ENCODE results near the gene INO80. TPM values are rescaled to one million over a fixed set of nuclear protein-coding genes. Genes with fewer than 3 reads are reported as not detected.

Gene INO80
- total RNA-seq, 2 donors from 2014 or later: 14.0 to 34.3 TPM

DNA sequence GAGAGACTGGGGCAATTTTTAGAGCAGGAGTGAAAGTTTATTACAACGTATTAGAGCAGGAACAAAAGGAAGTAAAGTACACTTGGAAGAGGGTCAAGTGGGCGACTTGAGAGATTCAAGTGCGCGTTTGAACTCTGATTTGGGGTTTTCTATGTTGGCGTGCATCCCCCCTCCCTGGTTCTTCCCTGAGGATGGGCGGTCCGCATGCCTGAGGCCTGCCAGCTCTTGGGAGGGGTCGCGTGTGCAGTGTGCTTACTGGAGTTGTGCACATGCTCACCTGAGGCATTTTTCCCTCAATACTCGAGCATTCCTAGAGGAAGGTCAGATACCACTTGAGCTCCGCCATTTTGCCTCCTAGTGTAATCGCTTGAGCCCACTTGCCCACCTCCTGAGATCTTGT is 173.2 kb downstream of the INO80 start:
- no peak for TF ChIP-seq POLR2A (IDR thresholded peaks at IDR 0.05)
- TF ChIP-seq, protein P1, sequence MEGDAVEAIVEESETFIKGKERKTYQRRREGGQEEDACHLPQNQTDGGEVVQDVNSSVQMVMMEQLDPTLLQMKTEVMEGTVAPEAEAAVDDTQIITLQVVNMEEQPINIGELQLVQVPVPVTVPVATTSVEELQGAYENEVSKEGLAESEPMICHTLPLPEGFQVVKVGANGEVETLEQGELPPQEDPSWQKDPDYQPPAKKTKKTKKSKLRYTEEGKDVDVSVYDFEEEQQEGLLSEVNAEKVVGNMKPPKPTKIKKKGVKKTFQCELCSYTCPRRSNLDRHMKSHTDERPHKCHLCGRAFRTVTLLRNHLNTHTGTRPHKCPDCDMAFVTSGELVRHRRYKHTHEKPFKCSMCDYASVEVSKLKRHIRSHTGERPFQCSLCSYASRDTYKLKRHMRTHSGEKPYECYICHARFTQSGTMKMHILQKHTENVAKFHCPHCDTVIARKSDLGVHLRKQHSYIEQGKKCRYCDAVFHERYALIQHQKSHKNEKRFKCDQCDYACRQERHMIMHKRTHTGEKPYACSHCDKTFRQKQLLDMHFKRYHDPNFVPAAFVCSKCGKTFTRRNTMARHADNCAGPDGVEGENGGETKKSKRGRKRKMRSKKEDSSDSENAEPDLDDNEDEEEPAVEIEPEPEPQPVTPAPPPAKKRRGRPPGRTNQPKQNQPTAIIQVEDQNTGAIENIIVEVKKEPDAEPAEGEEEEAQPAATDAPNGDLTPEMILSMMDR (IDR thresholded peaks at IDR 0.05): no peak
- WGBS, 2 donors: 60 to 68% methylated on average over 12 of the region's 12 CpGs
- ATAC-seq: no peak

DNA sequence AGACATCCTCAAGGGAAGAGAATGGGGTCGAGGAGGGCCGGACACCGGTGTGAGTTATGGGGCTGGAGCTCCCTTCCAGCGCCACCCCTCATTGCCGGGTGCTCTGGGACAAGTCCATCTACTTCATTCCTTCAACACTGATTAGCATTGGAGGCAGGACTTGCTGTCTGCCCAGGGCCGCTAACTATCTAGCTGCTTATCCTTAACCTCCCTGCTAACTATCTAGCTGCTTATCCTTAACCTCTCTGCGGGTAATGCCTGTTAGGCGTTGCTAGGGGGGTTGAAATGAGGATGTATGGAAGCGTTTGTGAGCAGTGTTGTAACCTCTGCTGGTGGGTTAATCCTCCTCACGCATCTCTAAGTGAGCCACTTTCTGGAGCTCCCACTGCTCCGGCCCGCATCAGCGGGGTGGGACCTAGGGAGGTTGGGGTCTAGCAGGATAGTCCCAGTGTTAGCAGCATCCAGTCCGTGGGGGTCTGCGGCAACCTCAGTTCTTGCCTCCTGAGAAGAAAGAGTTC is 173.7 kb downstream of the INO80 start:
- 43% methylated on average over 15 of the region's 15 CpGs for WGBS, 2 donors
- peak; percentile 4 for ATAC-seq
- H3K9me3 ChIP-seq: no peaks in the 10 kb centered on the region
- no peaks in the 10 kb centered on the region for H3K36me3 ChIP-seq (replicated peaks in 1 of 2; ENCODE audit: insufficient read depth in 1 of 2, low read depth in 2 of 2)
- peak overlapping the region in 1 of 2 donors; percentile 16 for H3K4me3 ChIP-seq
- peaks cover 27% of the 10 kb centered on the region for H3K4me1 ChIP-seq
- intact Hi-C loops (cut with DNase I): no loop called here
- TF ChIP-seq, protein P1 (IDR thresholded peaks at IDR 0.05): peak in 1 of 7 experiments; percentile 4
- no peak for TF ChIP-seq POLR2A (IDR thresholded peaks at IDR 0.05)
- DNase-seq: no peak
- H3K27ac ChIP-seq: peak overlapping the region; percentile 60 to 86 (median 80)
- no peaks in the 10 kb centered on the region for H3K27me3 ChIP-seq

More for the DNA sequence above, 173.2 kb downstream of the INO80 start:
- Histone ChIP-seq H3K27me3 (no peaks in the 10 kb centered on the region), H3K4me3 (no peak overlapping the region), H3K9me3 (no peaks in the 10 kb centered on the region), H3K4me1 (peaks cover 27% of the 10 kb centered on the region), H3K27ac (peak overlapping the region in 1 of 4 donors; percentile 85), H3K36me3 (replicated peaks in 1 of 2; ENCODE audit: insufficient read depth in 1 of 2, low read depth in 2 of 2) (no peaks in the 10 kb centered on the region)
- DNase-seq: no peak
- intact Hi-C loops (cut with DNase I): no loop called here

DNA sequence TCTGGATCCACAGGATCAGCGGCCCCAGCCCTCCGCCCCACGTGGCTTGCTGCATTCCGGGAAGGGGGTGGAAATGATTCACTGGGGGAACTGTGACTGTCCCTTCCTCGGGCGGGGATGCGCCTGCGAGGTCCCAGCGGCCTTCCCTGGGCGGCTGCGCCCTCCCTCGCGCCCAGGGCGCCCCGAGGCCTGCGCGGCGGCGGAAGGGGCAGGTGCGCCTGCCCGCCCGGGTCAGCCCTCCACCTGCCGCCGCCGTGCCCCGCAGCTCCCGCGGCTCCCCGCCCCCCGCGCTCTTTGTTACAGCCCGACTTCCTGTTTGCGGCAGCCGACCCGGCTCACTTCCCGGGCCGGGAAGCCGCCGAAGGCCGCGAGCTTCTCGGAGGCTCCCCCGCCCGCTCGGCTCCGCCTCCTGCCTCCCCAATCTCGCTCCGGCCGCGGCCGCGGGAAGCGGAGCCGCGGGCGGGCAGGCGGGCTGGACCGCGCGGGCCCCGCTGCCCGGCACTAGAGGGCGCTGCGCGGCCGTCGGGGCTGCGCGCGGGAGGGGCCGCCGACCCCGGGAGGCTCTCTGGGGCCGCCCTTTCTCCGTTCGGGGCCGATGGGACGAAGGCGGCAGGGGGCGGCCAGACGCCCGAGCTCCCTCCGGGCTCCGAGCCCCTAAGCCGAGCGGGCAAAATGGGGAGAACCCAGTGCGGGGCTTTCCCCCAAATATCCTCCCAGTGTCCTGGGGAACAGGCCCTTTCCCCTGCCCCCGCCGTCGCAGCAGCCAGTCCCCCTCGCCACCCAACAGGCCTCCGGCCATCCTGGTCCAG is 174.3 kb downstream of the INO80 start:
- Histone ChIP-seq H3K36me3 (replicated peaks in 1 of 2; ENCODE audit: insufficient read depth in 1 of 2, low read depth in 2 of 2) (no peaks in the 10 kb centered on the region), H3K27ac (peak overlapping the region; percentile 60 to 86 (median 80)), H3K4me3 (peak overlapping the region in 1 of 2 donors; percentile 16), H3K9me3 (no peaks in the 10 kb centered on the region), H3K27me3 (no peaks in the 10 kb centered on the region), H3K4me1 (peaks cover 27% of the 10 kb centered on the region)
- 0 to 1% methylated on average over 23 to 70 of the region's 92 CpGs for WGBS, 2 donors
- peak; percentile 65 to 68 (median 67) for TF ChIP-seq POLR2A (IDR thresholded peaks at IDR 0.05)
- TF ChIP-seq, protein P1 (IDR thresholded peaks at IDR 0.05): peak; percentile 21 to 98 (median 87)
- peak; percentile 92 for ATAC-seq
- peak; percentile 76 to 84 (median 82) for DNase-seq
- intact Hi-C loops (cut with DNase I): no loop called here

DNA sequence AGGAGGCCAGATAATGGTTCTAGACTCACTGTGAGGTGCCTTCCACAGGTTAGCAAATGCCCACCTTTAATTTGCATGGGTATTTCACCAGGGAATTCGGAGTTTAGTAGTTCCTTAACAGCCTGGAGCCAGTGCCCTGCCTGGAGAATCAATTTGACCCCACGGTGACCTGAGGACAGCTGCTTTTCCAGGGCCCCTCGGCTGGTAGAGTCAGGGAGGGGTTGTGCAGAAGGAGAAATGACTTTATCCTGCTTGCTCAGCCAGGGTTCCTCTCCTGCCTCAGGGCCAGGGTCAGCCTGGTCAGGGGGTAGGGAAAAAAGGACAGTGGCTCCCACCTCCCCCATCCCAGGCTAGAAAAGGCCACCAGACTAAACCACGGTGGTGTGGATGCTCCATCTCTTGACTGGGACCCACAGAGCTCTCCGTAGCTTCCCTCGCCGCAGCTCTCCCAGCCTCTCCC is 175.0 kb downstream of the INO80 start:
- WGBS, 2 donors: 10 to 36% methylated on average over 6 to 7 of the region's 7 CpGs
- Histone ChIP-seq H3K9me3 (no peaks in the 10 kb centered on the region), H3K27me3 (no peaks in the 10 kb centered on the region), H3K4me3 (no peak overlapping the region), H3K36me3 (replicated peaks in 1 of 2; ENCODE audit: insufficient read depth in 1 of 2, low read depth in 2 of 2) (no peaks in the 10 kb centered on the region), H3K4me1 (peaks cover 27% of the 10 kb centered on the region), H3K27ac (peak overlapping the region; percentile 56 to 86 (median 80))
- intact Hi-C loops (cut with DNase I): no loop called here
- ATAC-seq (no peak), DNase-seq (no peak)
- TF ChIP-seq POLR2A (IDR thresholded peaks at IDR 0.05): no peak
- TF ChIP-seq, protein P1 (IDR thresholded peaks at IDR 0.05): no peak
